Measurements from ENCODE around the gene AGPAT3.

The AGPAT3 gene

GRCh38 chr21:43934716-43935705 is 70.0 kb downstream of the AGPAT3 start:
- no peak for DNase-seq (ENCODE audit: low read depth in 2 of 3, low spot score in 2 of 3)

- no peak for DNase-seq (ENCODE audit: low read depth in 2 of 3, low spot score in 2 of 3)
Measured at GRCh38 chr21:43935711-43936110, 70.7 kb downstream of the AGPAT3 start.

GRCh38 chr21:43936247-43936967 is 71.4 kb downstream of the AGPAT3 start:
- DNase-seq (ENCODE audit: low read depth in 2 of 3, low spot score in 2 of 3), result no peak

- DNase-seq (ENCODE audit: low read depth in 2 of 3, low spot score in 2 of 3), result no peak
Measured at GRCh38 chr21:43937051-43937832, 72.2 kb downstream of the AGPAT3 start.

- DNase-seq (ENCODE audit: low read depth in 2 of 3, low spot score in 2 of 3), result no peak
Measured at GRCh38 chr21:43937891-43938309, 72.9 kb downstream of the AGPAT3 start.

- DNase-seq (ENCODE audit: low read depth in 2 of 3, low spot score in 2 of 3), result peak; percentile 68 to 88 (median 73)
Measured at GRCh38 chr21:43938751-43939442, 73.9 kb downstream of the AGPAT3 start.

GRCh38 chr21:43939443-43940328 is 74.7 kb downstream of the AGPAT3 start:
- no peak for DNase-seq (ENCODE audit: low read depth in 2 of 3, low spot score in 2 of 3)

GRCh38 chr21:43940329-43941050 is 75.5 kb downstream of the AGPAT3 start:
- DNase-seq (ENCODE audit: low read depth in 2 of 3, low spot score in 2 of 3), result no peak

- no peak for DNase-seq (ENCODE audit: low read depth in 2 of 3, low spot score in 2 of 3)
Measured at GRCh38 chr21:43942201-43942600, 77.2 kb downstream of the AGPAT3 start.

- no peak for DNase-seq (ENCODE audit: low read depth in 2 of 3, low spot score in 2 of 3)
Measured at GRCh38 chr21:43942621-43943020, 77.6 kb downstream of the AGPAT3 start.

GRCh38 chr21:43943512-43944077 is 78.6 kb downstream of the AGPAT3 start:
- DNase-seq (ENCODE audit: low read depth in 2 of 3, low spot score in 2 of 3), result no peak

- DNase-seq (ENCODE audit: low read depth in 2 of 3, low spot score in 2 of 3), result no peak
Measured at GRCh38 chr21:43944078-43944633, 79.1 kb downstream of the AGPAT3 start.

GRCh38 chr21:43944757-43945156 is 79.7 kb downstream of the AGPAT3 start:
- no peak for DNase-seq (ENCODE audit: low read depth in 2 of 3, low spot score in 2 of 3)

GRCh38 chr21:43948740-43949498 is 83.9 kb downstream of the AGPAT3 start:
- no peak for DNase-seq (ENCODE audit: low read depth in 2 of 3, low spot score in 2 of 3)

GRCh38 chr21:43949499-43950208 is 84.6 kb downstream of the AGPAT3 start:
- no peak for DNase-seq (ENCODE audit: low read depth in 2 of 3, low spot score in 2 of 3)

GRCh38 chr21:43950481-43950880 is 85.5 kb downstream of the AGPAT3 start:
- DNase-seq (ENCODE audit: low read depth in 2 of 3, low spot score in 2 of 3), result no peak

GRCh38 chr21:43950936-43951335 is 85.9 kb downstream of the AGPAT3 start:
- DNase-seq (ENCODE audit: low read depth in 2 of 3, low spot score in 2 of 3), result no peak
